ENCODE results near the gene TTF2. TPM values are rescaled to one million over a fixed set of nuclear protein-coding genes. Genes with fewer than 3 reads are reported as not detected.
A peak's percentile ranks its signal among the peaks of the same experiment; 100 is the strongest.

The TTF2 gene
- total RNA-seq, 6 experiments from 2014 or later = 2.3 to 6.0 (median 4.3) TPM

GRCh38 chr1:117121589-117122329, 61.6 kb downstream of the TTF2 start, which contains the start of gene TRIM45:
Gene TRIM45 (minus strand): TSS chr1:117121749. CDS start chr1:117121201, 548 bp downstream.
- Histone ChIP-seq H3K4me3 (peak within 1 kb of the TSS; percentile 67 to 77 (median 68)), H3K4me1 (peaks cover 0 to 13% (median 7%) of the 10 kb centered on the region in 4 donors), H3K36me3 (no peaks in the 10 kb centered on the region), H3K9me3 (no peaks in the 10 kb centered on the region), H3K27ac (peak within 1 kb of the TSS; percentile 65 to 82 (median 78)), H3K27me3 (no peaks in the 10 kb centered on the region)
- 3% methylated on average over 12 of the region's 71 CpGs for WGBS (ENCODE audit: insufficient coverage, low coverage, low lambda C conversion rate, missing lambda C conversion rate)
- ATAC-seq (peak; percentile 95 to 98 (median 95)), DNase-seq (peak; percentile 96 to 97 (median 97))
- intact Hi-C loops (cut with DNase I) = loop anchor here in 1 of 2 donors (10.0 kb wide), 1 partner anchor 47 kb away; no protein-coding TSS in a partner anchor
- TF ChIP-seq POLR2A (IDR thresholded peaks at IDR 0.05) (no peak), CTCF (IDR thresholded peaks at IDR 0.05) (peak; percentile 56 to 80 (median 74))

- ATAC-seq (no peak), DNase-seq (peak in 1 of 3 donors; percentile 50)
- no peak for TF ChIP-seq CTCF (IDR thresholded peaks at IDR 0.05)
- TF ChIP-seq POLR2A (IDR thresholded peaks at IDR 0.05) = no peak
- Histone ChIP-seq H3K27ac (peak overlapping the region in 2 of 3 donors; percentile 78 to 82), H3K36me3 (no peaks in the 10 kb centered on the region), H3K27me3 (no peaks in the 10 kb centered on the region), H3K4me1 (peaks cover 0 to 9% (median 4%) of the 10 kb centered on the region in 4 donors), H3K9me3 (no peaks in the 10 kb centered on the region), H3K4me3 (peak overlapping the region; percentile 67 to 77 (median 68))
- intact Hi-C loops (cut with DNase I) = loop anchor here in 1 of 2 donors (10.0 kb wide), 1 partner anchor 48 kb away; no protein-coding TSS in a partner anchor
- WGBS (ENCODE audit: insufficient coverage, low coverage, low lambda C conversion rate, missing lambda C conversion rate) = 50% methylated on average over 13 of the region's 32 CpGs
Measured at GRCh38 chr1:117122330-117123025, 62.4 kb downstream of the TTF2 start.

GRCh38 chr1:117123274-117123673, 63.1 kb downstream of the TTF2 start:
- 89% methylated on average over 2 of the region's 2 CpGs for WGBS (ENCODE audit: insufficient coverage, low coverage, low lambda C conversion rate, missing lambda C conversion rate)
- no peak for ATAC-seq
- no peak for DNase-seq
- H3K4me3 ChIP-seq = no peak overlapping the region
- no peaks in the 10 kb centered on the region for H3K9me3 ChIP-seq
- no peaks in the 10 kb centered on the region for H3K36me3 ChIP-seq
- no peaks in the 10 kb centered on the region for H3K27me3 ChIP-seq
- peaks cover 0 to under 1% (median 0%) of the 10 kb centered on the region in 4 donors for H3K4me1 ChIP-seq
- intact Hi-C loops (cut with DNase I) = loop anchor here in 1 of 2 donors (10.0 kb wide), 1 partner anchor 48 kb away; no protein-coding TSS in a partner anchor
- TF ChIP-seq CTCF (IDR thresholded peaks at IDR 0.05) (no peak), POLR2A (IDR thresholded peaks at IDR 0.05) (no peak)
- no peak overlapping the region for H3K27ac ChIP-seq

DNA sequence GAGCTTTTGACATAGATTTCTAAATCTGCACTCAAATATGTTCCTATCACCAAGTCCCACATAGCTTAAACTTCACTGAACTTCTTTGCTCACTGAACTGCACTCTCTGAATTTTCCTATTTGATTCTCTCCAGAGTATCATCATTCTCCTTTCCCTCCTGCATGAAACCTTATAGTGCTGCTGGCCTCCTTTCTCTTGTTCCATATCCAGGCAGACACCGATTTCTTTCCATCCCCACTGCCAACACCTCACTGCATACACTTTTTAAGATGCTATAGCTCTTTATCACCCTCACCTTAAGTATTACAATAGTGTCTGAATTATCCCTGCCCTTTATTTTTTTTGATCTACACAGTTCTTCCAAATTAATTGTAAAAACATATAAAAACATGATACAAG, 64.5 kb downstream of the TTF2 start:
- 50% methylated on average over 1 of the region's 1 CpG for WGBS (ENCODE audit: insufficient coverage, low coverage, low lambda C conversion rate, missing lambda C conversion rate)
- H3K4me3 ChIP-seq = no peak overlapping the region
- H3K9me3 ChIP-seq = no peaks in the 10 kb centered on the region
- ATAC-seq = no peak
- H3K27me3 ChIP-seq = no peaks in the 10 kb centered on the region
- TF ChIP-seq POLR2A (IDR thresholded peaks at IDR 0.05) = no peak
- TF ChIP-seq CTCF (IDR thresholded peaks at IDR 0.05) = no peak
- no peak overlapping the region for H3K27ac ChIP-seq
- DNase-seq = no peak
- intact Hi-C loops (cut with DNase I) = loop anchor here in 1 of 2 donors (10.0 kb wide), 1 partner anchor 50 kb away; no protein-coding TSS in a partner anchor
- no peaks in the 10 kb centered on the region for H3K36me3 ChIP-seq
- H3K4me1 ChIP-seq = no peaks in the 10 kb centered on the region
